ENCODE measurements around the gene LCP2.

LCP2 gene

GRCh38 chr5:170296036-170296934 is 1.3 kb downstream of the LCP2 start:
- no peak for DNase-seq (ENCODE audit: low spot score)

- DNase-seq (ENCODE audit: low spot score): no peak
Observed at GRCh38 chr5:170294556-170294955, 3.0 kb downstream of the LCP2 start.

GRCh38 chr5:170294057-170294456 is 3.5 kb downstream of the LCP2 start:
- no peak for DNase-seq (ENCODE audit: low spot score)

- DNase-seq (ENCODE audit: low spot score): no peak
Observed at GRCh38 chr5:170293273-170293672, 4.3 kb downstream of the LCP2 start.

- no peak for DNase-seq (ENCODE audit: low spot score)
Observed at GRCh38 chr5:170292179-170293104, 5.1 kb downstream of the LCP2 start.

GRCh38 chr5:170290498-170290897 is 7.1 kb downstream of the LCP2 start:
- no peak for DNase-seq (ENCODE audit: low spot score)

- no peak for DNase-seq (ENCODE audit: low spot score)
Observed at GRCh38 chr5:170289764-170290163, 7.8 kb downstream of the LCP2 start.

- DNase-seq (ENCODE audit: low spot score): no peak
Observed at GRCh38 chr5:170289121-170289520, 8.5 kb downstream of the LCP2 start.

- DNase-seq (ENCODE audit: low spot score): no peak
Observed at GRCh38 chr5:170288551-170288950, 9.0 kb downstream of the LCP2 start.

GRCh38 chr5:170288151-170288550 is 9.4 kb downstream of the LCP2 start:
- DNase-seq (ENCODE audit: low spot score): no peak

- no peak for DNase-seq (ENCODE audit: low spot score)
Observed at GRCh38 chr5:170287532-170287931, 10.0 kb downstream of the LCP2 start.

GRCh38 chr5:170286386-170286925 is 11.1 kb downstream of the LCP2 start:
- no peak for DNase-seq (ENCODE audit: low spot score)

GRCh38 chr5:170285181-170285580 is 12.4 kb downstream of the LCP2 start:
- DNase-seq (ENCODE audit: low spot score): no peak

GRCh38 chr5:170284231-170284630 is 13.3 kb downstream of the LCP2 start:
- DNase-seq (ENCODE audit: low spot score): no peak

- DNase-seq (ENCODE audit: low spot score): no peak
Observed at GRCh38 chr5:170283296-170283695, 14.3 kb downstream of the LCP2 start.

GRCh38 chr5:170280011-170280493 is 17.5 kb downstream of the LCP2 start:
- DNase-seq (ENCODE audit: low spot score): no peak

- no peak for DNase-seq (ENCODE audit: low spot score)
Observed at GRCh38 chr5:170279459-170279817, 18.1 kb downstream of the LCP2 start.

GRCh38 chr5:170278611-170279458 is 18.7 kb downstream of the LCP2 start:
- no peak for DNase-seq (ENCODE audit: low spot score)

GRCh38 chr5:170277867-170278281 is 19.7 kb downstream of the LCP2 start:
- DNase-seq (ENCODE audit: low spot score): no peak

GRCh38 chr5:170276140-170276539 is 21.4 kb downstream of the LCP2 start:
- no peak for DNase-seq (ENCODE audit: low spot score)

GRCh38 chr5:170275376-170275994 is 22.1 kb downstream of the LCP2 start:
- DNase-seq (ENCODE audit: low spot score): no peak

All from AG08396 (cell line).